ENCODE measurements around the gene ACBD7.

The ACBD7 gene

DNA sequence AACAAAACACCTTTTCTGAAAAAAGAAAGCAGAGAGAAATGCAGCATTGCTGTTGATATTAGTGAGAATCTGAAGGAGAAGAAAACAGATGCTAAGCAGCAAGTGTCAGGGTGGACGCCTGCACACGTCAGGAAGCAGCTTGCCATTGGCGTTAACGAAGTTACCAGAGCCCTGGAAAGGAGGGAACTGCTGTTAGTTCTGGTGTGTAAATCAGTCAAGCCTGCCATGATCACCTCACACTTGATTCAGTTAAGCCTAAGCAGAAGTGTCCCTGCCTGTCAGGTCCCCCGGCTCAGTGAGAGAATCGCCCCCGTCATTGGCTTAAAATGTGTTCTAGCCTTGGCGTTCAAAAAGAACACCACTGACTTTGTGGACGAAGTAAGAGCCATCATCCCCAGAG is 14.9 kb upstream of the ACBD7 start:
- H3K4me3 ChIP-seq (ENCODE audit: low read depth, low read length), result no peak overlapping the region
- no peak overlapping the region for H3K27ac ChIP-seq
- H3K27me3 ChIP-seq (replicated peaks), result no peaks in the 10 kb centered on the region
- H3K36me3 ChIP-seq (replicated peaks), result peaks cover 45% of the 10 kb centered on the region
- TF ChIP-seq, protein P1, sequence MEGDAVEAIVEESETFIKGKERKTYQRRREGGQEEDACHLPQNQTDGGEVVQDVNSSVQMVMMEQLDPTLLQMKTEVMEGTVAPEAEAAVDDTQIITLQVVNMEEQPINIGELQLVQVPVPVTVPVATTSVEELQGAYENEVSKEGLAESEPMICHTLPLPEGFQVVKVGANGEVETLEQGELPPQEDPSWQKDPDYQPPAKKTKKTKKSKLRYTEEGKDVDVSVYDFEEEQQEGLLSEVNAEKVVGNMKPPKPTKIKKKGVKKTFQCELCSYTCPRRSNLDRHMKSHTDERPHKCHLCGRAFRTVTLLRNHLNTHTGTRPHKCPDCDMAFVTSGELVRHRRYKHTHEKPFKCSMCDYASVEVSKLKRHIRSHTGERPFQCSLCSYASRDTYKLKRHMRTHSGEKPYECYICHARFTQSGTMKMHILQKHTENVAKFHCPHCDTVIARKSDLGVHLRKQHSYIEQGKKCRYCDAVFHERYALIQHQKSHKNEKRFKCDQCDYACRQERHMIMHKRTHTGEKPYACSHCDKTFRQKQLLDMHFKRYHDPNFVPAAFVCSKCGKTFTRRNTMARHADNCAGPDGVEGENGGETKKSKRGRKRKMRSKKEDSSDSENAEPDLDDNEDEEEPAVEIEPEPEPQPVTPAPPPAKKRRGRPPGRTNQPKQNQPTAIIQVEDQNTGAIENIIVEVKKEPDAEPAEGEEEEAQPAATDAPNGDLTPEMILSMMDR (IDR thresholded peaks at IDR 0.05; ENCODE audit: low read depth, low read length, missing control alignments), result no peak
- in situ Hi-C loops (cut with HindIII; ENCODE audit: low pct_ligation_motif_present, low sequenced_read_pairs), result no loop called here
- no peak for DNase-seq

DNA sequence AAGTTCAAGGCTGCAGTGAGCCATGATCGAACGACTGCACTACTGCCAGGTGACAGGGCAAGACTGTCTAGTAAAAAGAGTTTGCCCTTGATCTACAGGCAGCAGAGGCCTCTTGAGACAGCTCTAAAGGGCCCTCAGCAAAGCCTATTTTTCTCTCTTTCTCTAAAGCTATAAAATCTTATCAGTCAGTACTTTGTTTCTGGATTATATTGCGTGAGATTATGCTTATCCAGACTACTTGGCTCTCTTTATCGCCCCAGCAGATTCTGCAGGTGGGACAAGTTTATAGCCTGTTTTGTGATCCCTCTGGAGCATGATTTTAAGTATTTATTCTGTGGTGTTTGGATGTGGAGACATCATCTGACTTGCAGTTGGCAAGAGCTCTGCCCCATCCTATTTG is 11.3 kb upstream of the ACBD7 start:
- TF ChIP-seq, protein P1 (IDR thresholded peaks at IDR 0.05; ENCODE audit: low read depth, low read length, missing control alignments), result no peak
- no peak overlapping the region for H3K27ac ChIP-seq
- in situ Hi-C loops (cut with HindIII; ENCODE audit: low pct_ligation_motif_present, low sequenced_read_pairs), result no loop called here

DNA sequence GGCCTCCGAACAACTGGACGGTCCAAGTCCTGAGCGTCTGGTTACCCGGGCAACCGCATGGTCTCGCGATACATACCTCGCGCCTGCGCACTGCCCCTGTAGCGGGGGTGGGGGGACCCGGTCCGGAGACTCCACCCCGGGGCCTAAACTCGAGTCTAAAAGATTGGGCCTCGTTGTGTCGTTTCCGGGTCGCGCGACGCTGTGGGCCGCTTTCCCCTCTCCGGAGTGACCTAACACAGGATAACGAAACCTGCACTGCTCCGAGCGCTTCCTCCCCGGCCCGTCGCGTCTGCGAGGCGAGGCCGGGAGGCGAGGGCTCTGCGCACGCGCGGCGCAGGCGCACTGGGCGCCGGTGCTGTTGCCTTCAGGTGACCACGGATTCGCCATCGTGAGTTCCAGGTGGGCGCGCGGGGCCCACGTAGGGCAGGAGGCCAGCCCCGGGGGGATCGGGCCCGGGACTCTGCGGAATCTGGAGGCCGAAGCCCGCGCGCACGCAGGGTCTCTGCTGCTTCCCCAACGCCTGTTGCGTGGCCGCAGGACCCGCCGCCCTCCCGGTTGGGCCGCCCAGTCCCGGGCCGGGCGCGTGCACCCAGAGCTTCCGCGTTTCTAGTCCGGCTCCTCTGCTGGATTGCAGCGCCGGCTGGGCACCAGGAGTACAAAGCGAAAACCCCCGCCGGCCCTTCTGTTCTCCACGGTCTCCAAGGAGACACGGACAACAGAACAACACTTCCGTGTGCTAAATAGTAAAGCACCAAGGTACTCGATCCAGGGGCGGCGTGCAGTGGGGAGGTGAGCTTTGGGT is 8.6 kb upstream of the ACBD7 start, which contains the start of gene RPP38:
Gene RPP38, plus strand, starts transcription at position 345 of the 802 bp plus-strand sequence. CDS start 5,960 bp downstream, outside the sequence.
- Histone ChIP-seq H3K36me3 (replicated peaks) (peaks cover under 1% of the 10 kb centered on the region), H3K27me3 (replicated peaks) (no peaks in the 10 kb centered on the region), H3K4me3 (ENCODE audit: low read depth, low read length) (peak within 1 kb of the TSS; percentile 84), H3K27ac (peak within 1 kb of the TSS; percentile 89)
- TF ChIP-seq, protein P1 (IDR thresholded peaks at IDR 0.05; ENCODE audit: low read depth, low read length, missing control alignments), result no peak
- peak; percentile 95 for DNase-seq
- in situ Hi-C loops (cut with HindIII; ENCODE audit: low pct_ligation_motif_present, low sequenced_read_pairs), result no loop called here

More for the DNA sequence above, 11.3 kb upstream of the ACBD7 start:
- DNase-seq, result no peak
- H3K36me3 ChIP-seq (replicated peaks), result peaks cover 21% of the 10 kb centered on the region
- no peak overlapping the region for H3K4me3 ChIP-seq (ENCODE audit: low read depth, low read length)
- no peaks in the 10 kb centered on the region for H3K27me3 ChIP-seq (replicated peaks)

DNA sequence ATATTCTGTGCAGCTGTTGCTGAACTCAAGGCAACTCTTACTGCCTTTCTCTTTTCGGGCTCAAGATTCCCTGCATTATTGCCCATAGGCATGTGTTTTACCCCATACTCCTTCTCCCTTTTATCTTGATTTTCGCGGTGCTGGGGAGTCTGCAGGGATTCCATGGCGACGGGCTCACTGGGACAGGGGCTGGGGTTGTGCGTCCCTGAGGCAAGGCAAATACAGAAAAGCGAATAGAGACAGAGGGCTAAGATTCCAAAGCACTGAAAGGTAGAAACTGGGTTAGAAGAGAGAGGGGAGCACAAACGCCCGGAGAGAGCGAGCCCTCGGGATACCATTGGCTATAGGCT is 8.1 kb upstream of the ACBD7 start:
- no peak for DNase-seq

DNA sequence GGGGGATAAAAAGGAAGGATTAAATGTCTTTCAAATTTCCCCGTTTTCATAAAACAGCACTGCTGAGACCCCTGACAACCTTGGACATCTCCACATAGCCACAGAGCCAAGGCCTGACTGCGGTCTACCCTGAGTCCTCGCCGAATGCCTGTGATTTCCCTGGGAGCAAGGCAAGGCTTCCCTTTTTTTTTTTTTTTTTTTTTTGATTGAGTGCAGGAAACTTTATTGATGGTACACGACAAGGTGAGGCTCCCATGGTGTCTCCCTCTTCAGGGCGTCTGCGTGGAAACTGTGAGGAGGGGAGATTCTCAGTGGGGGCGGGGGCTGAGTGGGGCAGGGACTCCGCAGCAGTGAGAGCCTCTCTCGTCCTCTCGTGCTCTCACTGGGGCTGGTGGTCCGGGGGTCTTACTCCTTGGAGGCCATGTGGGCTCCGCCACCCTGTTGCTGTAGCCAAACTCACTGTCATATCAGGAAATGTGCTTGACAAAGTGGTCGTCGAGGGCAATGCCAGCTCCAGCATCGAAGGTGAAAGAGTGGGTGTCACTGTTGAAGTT is 4.4 kb upstream of the ACBD7 start:
- no peak for DNase-seq
- TF ChIP-seq, protein P1 (IDR thresholded peaks at IDR 0.05; ENCODE audit: low read depth, low read length, missing control alignments), result no peak
- Histone ChIP-seq H3K27ac (no peak overlapping the region), H3K4me3 (ENCODE audit: low read depth, low read length) (no peak overlapping the region), H3K36me3 (replicated peaks) (no peaks in the 10 kb centered on the region), H3K27me3 (replicated peaks) (no peaks in the 10 kb centered on the region)
- in situ Hi-C loops (cut with HindIII; ENCODE audit: low pct_ligation_motif_present, low sequenced_read_pairs), result no loop called here

More for the DNA sequence above, 8.1 kb upstream of the ACBD7 start:
- in situ Hi-C loops (cut with HindIII; ENCODE audit: low pct_ligation_motif_present, low sequenced_read_pairs), result no loop called here
- TF ChIP-seq, protein P1 (IDR thresholded peaks at IDR 0.05; ENCODE audit: low read depth, low read length, missing control alignments), result no peak
- Histone ChIP-seq H3K4me3 (ENCODE audit: low read depth, low read length) (peak overlapping the region; percentile 84), H3K36me3 (replicated peaks) (no peaks in the 10 kb centered on the region), H3K27me3 (replicated peaks) (no peaks in the 10 kb centered on the region), H3K27ac (peak overlapping the region; percentile 89)

Data from brain microvascular endothelial cell (primary cell).